CD4-positive, CD25-positive, alpha-beta regulatory T cell (primary cell): ENCODE results near the gene CA12. TPM values are rescaled to one million over a fixed set of nuclear protein-coding genes. Genes with fewer than 3 reads are reported as not detected.

Experiments used
- ATAC-seq, 2 donors: fragments of 150-1000 bp; cut with Tn5 transposase; one replicate each; pipeline ENCODE4 v1.10.0; 2021; ENCODE audit warnings: low read depth in 2 of 2, moderate number of reproducible peaks in 2 of 2, moderate library complexity in 1 of 2
- DNase-seq, 3 donors: peaks; one replicate each; pipeline versions ENCODE4 v3.0.0 to v3.0.0-alpha.2; 2012 to 2022; ENCODE audit warnings: mixed read lengths in 1 of 3
- H3K27ac ChIP-seq: one replicate; pipeline ENCODE4 v1.7.0; 2013; ENCODE audit warnings: mild to moderate bottlenecking, low read length; ENCODE audit not compliant: insufficient read depth, poor library complexity, severe bottlenecking
- H3K27me3 ChIP-seq: one replicate; pipeline ENCODE4 v1.7.0; 2013; ENCODE audit warnings: low read length; ENCODE audit not compliant: control insufficient read depth, insufficient read depth
- H3K36me3 ChIP-seq: one replicate; pipeline ENCODE4 v1.7.0; 2013; ENCODE audit warnings: mild to moderate bottlenecking, low read length, moderate library complexity; ENCODE audit not compliant: control insufficient read depth, insufficient read depth
- H3K4me1 ChIP-seq: 2 replicates; pipeline ENCODE4 v1.7.0; 2013; ENCODE audit warnings: mild to moderate bottlenecking, low read length; ENCODE audit not compliant: insufficient read depth, control insufficient read depth, poor library complexity, severe bottlenecking
- H3K4me3 ChIP-seq: one replicate; pipeline ENCODE4 v1.7.0; 2013; ENCODE audit warnings: low read depth, mild to moderate bottlenecking, low read length, moderate library complexity
- H3K9me3 ChIP-seq, 2 experiments: 1 replicate in 1 of 2; 2 replicates in 1 of 2; pipeline ENCODE4 v1.7.0; 2013; ENCODE audit warnings: low read length in 2 of 2, mild to moderate bottlenecking in 1 of 2, moderate library complexity in 1 of 2; ENCODE audit not compliant: control insufficient read depth in 2 of 2
- H3K27ac Mint-ChIP-seq, 3 donors: one replicate each; pipeline ENCODE4 v1.8.0; 2020 to 2022; ENCODE audit warnings: mild to moderate bottlenecking in 3 of 3, mixed read lengths in 3 of 3, moderate library complexity in 2 of 3
- H3K27me3 Mint-ChIP-seq: one replicate; pipeline ENCODE4 v1.8.0; 2022; ENCODE audit warnings: mild to moderate bottlenecking, mixed read lengths
- H3K36me3 Mint-ChIP-seq: one replicate; pipeline ENCODE4 v1.8.0; 2020; ENCODE audit warnings: mixed read lengths
- H3K4me1 Mint-ChIP-seq, 4 donors: one replicate each; pipeline ENCODE4 v1.8.0; 2020 to 2022; ENCODE audit warnings: mixed read lengths in 4 of 4, mild to moderate bottlenecking in 1 of 4
- H3K4me3 Mint-ChIP-seq, 4 donors: one replicate each; pipeline ENCODE4 v1.8.0; 2020 to 2022; ENCODE audit warnings: mild to moderate bottlenecking in 4 of 4, mixed read lengths in 4 of 4, moderate library complexity in 3 of 4
- H3K9me3 Mint-ChIP-seq, 7 donors: one replicate each; pipeline ENCODE4 v1.8.0; 2020 to 2022; ENCODE audit warnings: mixed read lengths in 7 of 7, mild to moderate bottlenecking in 3 of 7, moderate library complexity in 2 of 7
- polyA plus RNA-seq, 4 donors: library from polyadenylated mRNA; unstranded; fragments of 300-500 nt; fragmentation: Illumina TruSeq; gene quantifications; one replicate each; pipeline ENCODE4 v1.2.3, GENCODE V29; 2021
- total RNA-seq: library from RNA; stranded (reverse); gene quantifications from one replicate; pipeline ENCODE4 v1.2.3, GENCODE V29; 2022

CA12 gene
- total RNA-seq (not detected), polyA plus RNA-seq (not detected)

DNA sequence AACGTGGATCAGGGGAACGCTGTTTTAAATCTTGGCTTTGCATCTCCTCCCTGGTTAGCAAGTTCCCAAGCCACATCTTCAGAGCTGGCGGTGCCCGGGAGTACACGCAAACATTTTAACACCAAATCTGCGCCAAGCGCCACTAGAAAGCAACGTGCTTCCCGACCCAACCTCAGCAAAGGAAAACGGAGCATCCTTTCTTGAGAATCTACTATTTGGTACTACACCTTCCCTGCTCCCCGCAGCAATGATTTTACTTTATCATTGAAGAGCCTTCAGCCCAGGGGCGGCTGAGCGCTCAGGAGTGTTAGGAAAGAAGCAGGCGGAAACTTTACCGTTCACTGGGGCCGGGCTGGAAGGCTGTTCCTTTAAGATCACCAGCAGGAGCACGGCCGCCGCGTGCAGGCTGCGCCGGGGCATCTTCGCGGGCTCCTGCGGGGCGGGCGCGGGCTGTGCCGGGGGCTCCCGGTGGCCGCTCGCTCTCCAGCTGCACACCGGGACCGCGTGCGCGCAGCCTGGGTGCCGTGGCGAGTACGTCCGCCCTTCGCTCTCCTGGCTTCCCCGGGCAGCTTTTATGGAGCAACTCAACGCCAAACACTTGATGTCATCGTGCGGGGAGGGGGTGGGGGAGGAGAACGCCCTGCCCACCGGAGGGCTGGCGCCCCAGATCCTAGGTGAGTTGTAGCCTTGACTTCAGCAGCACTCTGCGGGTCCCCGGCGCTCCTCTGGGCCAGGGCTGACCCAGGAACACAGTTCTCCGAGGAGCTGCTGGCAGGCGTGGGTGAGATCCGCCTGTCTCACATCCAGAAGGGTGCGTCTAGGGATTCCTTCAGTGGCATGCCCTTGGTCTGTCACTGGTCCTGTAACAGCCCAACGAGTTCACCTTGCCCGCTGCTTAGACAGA is at the start of gene CA12:
Gene CA12 (minus strand): TSS at position 546 of the 904 bp plus-strand sequence. CDS start 126 bp downstream, at position 420.
- Histone ChIP-seq H3K27ac (no peak within 1 kb of the TSS), H3K9me3 (no peaks in the 10 kb centered on the region), H3K4me1 (peaks cover 7% of the 10 kb centered on the region), H3K4me3 (no peak within 1 kb of the TSS), H3K27me3 (peaks cover 29% of the 10 kb centered on the region), H3K36me3 (no peaks in the 10 kb centered on the region)
- Mint-ChIP-seq H3K27me3 (peaks cover 87% of the 10 kb centered on the region), H3K4me1 (peaks cover 0 to 12% (median 5%) of the 10 kb centered on the region in 4 donors), H3K4me3 (peak within 1 kb of the TSS in 2 of 4 donors; percentile 50 to 56), H3K36me3 (no peaks in the 10 kb centered on the region), H3K9me3 (peaks cover 0 to 2% (median 0%) of the 10 kb centered on the region in 7 donors), H3K27ac (no peak within 1 kb of the TSS)
- ATAC-seq, result no peak
- peak in 1 of 3 donors; percentile 23 for DNase-seq

DNA sequence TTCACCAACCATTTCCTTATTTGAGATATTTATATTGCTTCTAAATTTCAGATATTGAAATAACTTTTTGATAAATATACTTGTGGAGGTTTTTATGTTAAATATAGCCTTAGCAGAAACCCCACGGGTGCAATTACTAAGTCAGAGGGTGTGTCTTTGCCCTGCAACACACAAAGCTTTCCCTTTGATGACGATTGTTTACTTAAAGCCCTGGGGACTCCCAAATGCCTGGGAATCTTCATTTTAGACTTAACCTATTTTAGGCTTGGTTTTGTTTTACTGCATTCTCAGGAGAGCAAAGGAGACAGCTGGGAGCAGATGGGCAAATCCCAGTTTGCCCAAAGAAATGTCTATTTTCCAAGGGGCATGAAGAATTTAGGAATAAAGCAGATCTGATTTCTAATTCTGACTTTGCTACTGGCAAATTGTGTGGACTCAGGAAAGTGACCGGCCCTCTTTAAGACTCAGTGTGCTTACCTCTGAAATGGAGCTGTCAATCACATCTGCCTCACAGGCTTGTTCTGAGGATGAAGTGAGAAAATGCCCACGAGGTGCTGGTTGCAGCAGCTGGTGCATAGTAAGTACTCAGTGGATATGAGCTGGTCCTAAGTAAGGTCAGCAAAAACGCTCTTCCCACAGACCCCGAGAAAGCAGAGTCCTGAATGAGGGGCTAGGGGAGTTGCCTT is 49.3 kb upstream of the CA12 start:
- Histone ChIP-seq H3K36me3 (no peaks in the 10 kb centered on the region), H3K27ac (no peak overlapping the region), H3K27me3 (peaks cover 2% of the 10 kb centered on the region), H3K9me3 (no peaks in the 10 kb centered on the region), H3K4me3 (no peak overlapping the region), H3K4me1 (no peaks in the 10 kb centered on the region)
- peaks cover 0 to 4% (median 1%) of the 10 kb centered on the region in 7 donors for H3K9me3 Mint-ChIP-seq
- H3K27ac Mint-ChIP-seq, result no peak overlapping the region
- peaks cover 0 to 4% (median under 1%) of the 10 kb centered on the region in 4 donors for H3K4me1 Mint-ChIP-seq
- peaks cover 3% of the 10 kb centered on the region for H3K36me3 Mint-ChIP-seq
- no peak for ATAC-seq
- no peak for DNase-seq
- H3K27me3 Mint-ChIP-seq, result peaks cover 10% of the 10 kb centered on the region
- no peak overlapping the region for H3K4me3 Mint-ChIP-seq

DNA sequence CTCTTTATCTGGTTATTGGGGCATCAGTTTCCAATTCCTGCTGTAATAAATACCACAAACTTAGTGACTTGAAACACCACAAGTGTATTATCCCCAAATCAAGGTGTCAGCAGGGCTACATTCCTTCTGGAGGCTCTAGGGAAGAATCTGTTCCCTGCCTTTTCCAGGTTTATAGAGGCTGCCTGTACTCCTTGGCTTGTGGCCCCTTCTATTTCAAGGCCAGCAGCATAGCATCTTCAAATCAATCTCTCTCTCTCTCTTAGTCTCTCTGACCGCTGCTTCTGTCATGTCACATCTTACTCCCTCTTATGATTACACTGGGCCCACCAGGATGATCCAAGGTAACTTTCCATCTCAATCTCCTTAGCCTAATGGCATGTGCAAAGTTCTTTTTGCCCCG is 44.9 kb upstream of the CA12 start:
- H3K4me1 ChIP-seq, result no peaks in the 10 kb centered on the region
- H3K27me3 ChIP-seq, result peaks cover 2% of the 10 kb centered on the region
- Mint-ChIP-seq H3K9me3 (peaks cover 0 to 4% (median 0%) of the 10 kb centered on the region in 7 donors), H3K27ac (no peak overlapping the region), H3K4me3 (no peak overlapping the region), H3K36me3 (peaks cover 3% of the 10 kb centered on the region), H3K4me1 (no peaks in the 10 kb centered on the region), H3K27me3 (peaks cover 11% of the 10 kb centered on the region)
- no peak overlapping the region for H3K4me3 ChIP-seq
- no peak for DNase-seq
- ATAC-seq, result no peak
- H3K36me3 ChIP-seq, result no peaks in the 10 kb centered on the region
- no peak overlapping the region for H3K27ac ChIP-seq
- H3K9me3 ChIP-seq, result no peaks in the 10 kb centered on the region

DNA sequence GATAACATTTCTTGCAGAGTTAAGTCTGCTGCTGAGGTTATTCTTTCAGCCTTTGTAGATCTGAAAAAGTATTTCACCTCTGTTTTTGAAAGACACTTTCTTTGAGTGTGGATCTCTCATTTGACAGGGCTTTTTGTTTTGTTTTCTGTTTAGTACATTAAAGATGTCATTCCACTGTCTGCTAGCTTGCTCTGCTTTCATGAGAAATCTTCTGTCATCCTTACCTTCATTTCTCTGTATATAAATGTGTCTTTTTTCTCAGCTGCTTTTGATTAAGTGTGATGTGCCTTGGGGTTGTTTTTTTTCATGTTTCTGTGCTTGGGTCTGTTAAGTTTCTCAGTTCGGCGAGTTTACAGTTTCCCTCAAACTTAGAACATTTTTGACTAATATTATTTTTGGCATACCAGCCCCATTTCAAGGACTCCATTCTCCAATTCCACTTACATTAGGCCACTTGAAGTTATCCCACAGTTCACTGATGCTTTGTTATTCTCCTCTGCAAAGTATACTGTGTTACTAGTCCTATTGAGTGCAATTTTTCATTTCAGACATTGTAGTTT is 43.9 kb upstream of the CA12 start:
- Mint-ChIP-seq H3K9me3 (peaks cover 0 to 4% (median 0%) of the 10 kb centered on the region in 7 donors), H3K4me3 (no peak overlapping the region), H3K27ac (no peak overlapping the region), H3K4me1 (no peaks in the 10 kb centered on the region), H3K27me3 (peaks cover 15% of the 10 kb centered on the region), H3K36me3 (peaks cover 3% of the 10 kb centered on the region)
- no peaks in the 10 kb centered on the region for H3K36me3 ChIP-seq
- no peak overlapping the region for H3K27ac ChIP-seq
- no peaks in the 10 kb centered on the region for H3K4me1 ChIP-seq
- peaks cover 2% of the 10 kb centered on the region for H3K27me3 ChIP-seq
- ATAC-seq (no peak), DNase-seq (no peak)
- no peaks in the 10 kb centered on the region for H3K9me3 ChIP-seq
- H3K4me3 ChIP-seq, result no peak overlapping the region

DNA sequence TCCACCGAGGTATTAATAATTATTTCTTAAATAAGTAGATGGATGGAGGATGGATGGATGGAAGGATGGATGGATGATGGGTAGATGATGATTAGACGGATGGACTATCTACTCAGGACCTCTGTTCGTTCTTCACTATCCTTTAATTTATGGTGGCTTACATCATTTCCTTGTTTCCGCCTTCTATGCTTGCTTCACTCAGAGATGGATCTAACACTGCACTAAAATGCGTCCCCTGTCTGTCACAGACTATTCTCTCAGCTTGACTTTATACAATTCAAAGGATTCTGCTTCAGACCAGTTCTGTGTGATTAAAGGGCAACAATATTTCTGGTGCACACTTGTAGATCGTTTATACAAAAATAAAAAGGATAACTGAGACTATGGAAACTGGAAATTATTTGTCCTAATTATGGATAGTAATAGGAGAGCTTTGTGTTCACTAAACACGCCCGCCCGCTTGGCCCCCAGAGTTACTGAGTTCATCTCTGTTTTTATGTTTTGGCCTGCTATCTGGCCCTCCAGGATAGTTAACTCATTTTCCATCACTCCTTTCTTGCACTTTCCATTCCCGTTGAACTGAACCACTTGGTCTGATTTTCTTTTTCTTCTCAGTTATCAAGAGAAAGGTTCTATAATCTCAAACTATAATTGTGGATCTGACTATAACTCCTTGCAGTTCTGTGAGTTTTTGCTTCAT is 41.4 kb upstream of the CA12 start:
- no peak for ATAC-seq

DNA sequence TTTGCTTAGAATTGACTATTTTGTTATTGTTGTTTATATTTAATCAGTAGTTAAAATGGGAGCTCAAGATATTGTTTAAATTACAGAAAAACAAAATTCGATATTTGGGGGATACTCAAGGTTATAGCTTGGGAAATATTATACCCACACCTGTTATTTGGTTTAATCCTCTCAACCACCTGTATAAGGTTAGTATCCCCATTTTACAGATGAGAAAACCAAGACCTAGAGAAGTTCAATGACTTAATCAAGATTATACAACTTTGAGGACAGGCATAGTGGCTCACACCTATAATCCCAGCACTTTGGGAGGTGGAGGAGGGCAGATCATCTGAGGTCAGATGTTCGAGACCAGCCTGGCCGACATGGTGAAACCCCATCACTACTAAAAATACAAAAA is 39.8 kb upstream of the CA12 start:
- Histone ChIP-seq H3K27ac (no peak overlapping the region), H3K4me3 (no peak overlapping the region), H3K9me3 (no peaks in the 10 kb centered on the region), H3K27me3 (no peaks in the 10 kb centered on the region), H3K36me3 (no peaks in the 10 kb centered on the region), H3K4me1 (no peaks in the 10 kb centered on the region)
- Mint-ChIP-seq H3K27ac (no peak overlapping the region), H3K4me3 (no peak overlapping the region), H3K36me3 (no peaks in the 10 kb centered on the region), H3K4me1 (no peaks in the 10 kb centered on the region), H3K27me3 (peaks cover 12% of the 10 kb centered on the region), H3K9me3 (peaks cover 0 to 1% (median 0%) of the 10 kb centered on the region in 7 donors)
- no peak for DNase-seq
- no peak for ATAC-seq

More for the DNA sequence above, 41.4 kb upstream of the CA12 start:
- Histone ChIP-seq H3K9me3 (no peaks in the 10 kb centered on the region), H3K27ac (no peak overlapping the region), H3K36me3 (no peaks in the 10 kb centered on the region), H3K4me1 (no peaks in the 10 kb centered on the region), H3K27me3 (peaks cover 2% of the 10 kb centered on the region), H3K4me3 (no peak overlapping the region)
- Mint-ChIP-seq H3K9me3 (peaks cover 0 to 4% (median 0%) of the 10 kb centered on the region in 7 donors), H3K4me3 (no peak overlapping the region), H3K4me1 (no peaks in the 10 kb centered on the region), H3K36me3 (peaks cover 3% of the 10 kb centered on the region), H3K27me3 (peaks cover 19% of the 10 kb centered on the region), H3K27ac (no peak overlapping the region)
- no peak for DNase-seq

DNA sequence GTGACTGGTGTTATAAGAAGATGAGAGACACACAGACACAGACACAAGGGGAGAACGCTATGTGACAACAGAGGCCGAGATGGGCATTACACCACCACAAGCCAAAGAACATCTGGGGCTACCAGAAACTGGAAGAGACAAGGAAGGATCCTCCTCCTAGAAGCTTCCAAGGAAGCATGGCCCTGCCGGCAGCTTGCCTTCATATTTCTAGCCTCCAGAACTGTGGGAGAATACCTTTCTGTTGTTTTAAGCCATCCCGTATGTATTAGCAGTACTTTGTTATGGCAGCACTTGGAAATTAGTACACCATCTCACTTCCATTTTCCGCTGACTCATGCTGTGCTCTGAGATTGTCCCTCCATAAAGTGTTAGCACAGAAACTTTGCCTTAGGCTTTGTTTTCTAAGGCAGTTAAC is 38.7 kb upstream of the CA12 start:
- H3K36me3 ChIP-seq, result no peaks in the 10 kb centered on the region
- H3K4me1 ChIP-seq, result no peaks in the 10 kb centered on the region
- no peak overlapping the region for H3K27ac ChIP-seq
- H3K27me3 ChIP-seq, result no peaks in the 10 kb centered on the region
- H3K27ac Mint-ChIP-seq, result peak overlapping the region in 1 of 3 donors; percentile 20
- DNase-seq, result no peak
- peaks cover 0 to 1% (median 0%) of the 10 kb centered on the region in 7 donors for H3K9me3 Mint-ChIP-seq
- no peaks in the 10 kb centered on the region for H3K4me1 Mint-ChIP-seq
- no peaks in the 10 kb centered on the region for H3K36me3 Mint-ChIP-seq
- no peak for ATAC-seq
- H3K4me3 Mint-ChIP-seq, result no peak overlapping the region
- peaks cover 12% of the 10 kb centered on the region for H3K27me3 Mint-ChIP-seq
- H3K9me3 ChIP-seq, result no peaks in the 10 kb centered on the region
- H3K4me3 ChIP-seq, result no peak overlapping the region
